BJ (cell line): Measurements from ENCODE around the gene KCNAB3. TPM values are rescaled to one million over a fixed set of nuclear protein-coding genes. Genes with fewer than 3 reads are reported as not detected.

Source experiments
- CTCF ChIA-PET: fragments of 350-600 bp; formaldehyde crosslinking; extraction: SDS; loops from one replicate; lab custom pipeline; 2021; ENCODE audit warnings: antibody characterized with exemption, inconsistent platforms; lab: Yijun Ruan, JAX
- POLR2A ChIA-PET: fragments of 300-600 bp; sonication (Branson Sonifier 250); formaldehyde crosslinking; extraction: SDS; loops from one replicate; lab custom pipeline; 2021; ENCODE audit warnings: antibody characterized with exemption; lab: Charles Lee
- DNase-seq: peaks from one replicate; pipeline ENCODE4 v3.0.0-alpha.2; 2011; ENCODE audit warnings: low read depth
- H3K27me3 ChIP-seq: 2 replicates; pipeline ENCODE4 v1.6.0; 2011; ENCODE audit warnings: low read length; ENCODE audit not compliant: control insufficient read depth, insufficient read depth
- H3K36me3 ChIP-seq: 2 replicates; pipeline ENCODE4 v1.5.1; 2011; ENCODE audit warnings: low read length; ENCODE audit not compliant: control insufficient read depth, insufficient read depth
- H3K4me3 ChIP-seq: 2 replicates; pipeline ENCODE4 v1.5.1; 2011; ENCODE audit warnings: low read depth, mild to moderate bottlenecking, control low read depth, low read length
- CTCF ChIP-seq: IDR thresholded peaks from 2 replicates; pipeline ENCODE4 v1.5.1; 2011; ENCODE audit warnings: low read depth, mild to moderate bottlenecking, control low read depth, inconsistent platforms, low read length, moderate library complexity; ENCODE audit not compliant: insufficient read depth
- polyA plus RNA-seq: library from polyadenylated mRNA; depleted of rRNA; stranded (reverse); fragments of >200 nt; gene quantifications from 2 replicates; pipeline ENCODE4 v1.2.3, GENCODE V29; 2011

KCNAB3 gene
- polyA plus RNA-seq, 1 experiment, result 1.9 TPM

DNA sequence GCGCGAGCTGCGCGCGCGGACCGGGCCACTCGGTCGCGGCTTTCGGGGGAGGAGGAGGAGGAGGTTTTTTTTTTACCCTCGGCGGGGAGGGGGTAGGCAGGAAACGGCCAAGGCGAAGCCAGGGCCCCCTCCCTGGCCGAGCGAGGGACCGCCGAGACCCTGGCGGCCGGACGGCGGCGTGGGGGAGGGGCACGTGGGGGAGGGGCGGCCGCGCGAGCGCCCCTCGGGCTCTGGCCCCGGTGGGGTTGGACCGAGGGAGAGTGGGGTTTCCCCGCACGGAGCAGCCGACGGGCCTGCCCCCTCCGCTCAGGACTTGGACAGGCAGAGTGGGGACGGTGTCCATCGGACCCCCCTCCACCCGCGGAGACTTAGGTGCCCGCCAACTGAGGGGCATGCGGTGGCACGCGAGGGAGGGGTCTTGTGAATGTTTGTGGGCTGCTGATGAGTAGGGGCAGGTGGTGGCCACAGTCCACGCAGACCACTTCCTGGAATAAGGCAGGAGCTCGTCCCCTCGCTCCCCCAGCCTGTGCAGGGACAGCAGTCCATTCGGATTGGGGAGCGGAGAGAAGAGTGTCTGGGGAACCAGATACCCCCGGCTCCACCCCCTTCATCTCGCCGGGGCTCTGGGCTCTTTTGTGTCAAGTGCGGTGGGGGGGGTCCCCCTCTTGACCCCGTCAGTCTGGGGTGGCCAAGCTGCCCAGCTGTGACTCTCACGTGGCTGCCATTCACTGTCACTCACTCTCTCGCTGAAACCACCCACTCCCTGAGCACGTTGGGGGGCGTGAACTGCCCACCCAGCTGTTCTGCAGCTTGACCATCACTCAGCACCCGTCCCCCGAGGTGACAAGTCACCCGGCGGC is 44.1 kb downstream of the KCNAB3 start:
- Histone ChIP-seq H3K4me3 (peak overlapping the region; percentile 74), H3K36me3 (peaks cover 9% of the 10 kb centered on the region), H3K27me3 (no peaks in the 10 kb centered on the region)
- no peak for DNase-seq
- CTCF ChIA-PET, result interaction anchor here (0.8 to 1.3 kb wide), 3 partner anchors 9 to 20 kb away, joined by 3 to 4 read pairs (median 3); no protein-coding TSS in a partner anchor
- no peak for TF ChIP-seq CTCF
- POLR2A ChIA-PET, result interaction anchor here (0.7 kb wide), 1 partner anchor 43 kb away, joined by 4 read pairs; no protein-coding TSS in a partner anchor

- DNase-seq, result no peak
- Histone ChIP-seq H3K27me3 (no peaks in the 10 kb centered on the region), H3K36me3 (peaks cover 7% of the 10 kb centered on the region), H3K4me3 (peak overlapping the region; percentile 74)
- CTCF ChIA-PET, result interaction anchor here (1.0 kb wide), 1 partner anchor 172 kb away, joined by 3 read pairs; no protein-coding TSS in a partner anchor
- POLR2A ChIA-PET, result no interaction called here
- TF ChIP-seq CTCF, result no peak
These were observed 44.9 kb downstream of the KCNAB3 start for GRCh38 chr17:7884581-7885366.

DNA sequence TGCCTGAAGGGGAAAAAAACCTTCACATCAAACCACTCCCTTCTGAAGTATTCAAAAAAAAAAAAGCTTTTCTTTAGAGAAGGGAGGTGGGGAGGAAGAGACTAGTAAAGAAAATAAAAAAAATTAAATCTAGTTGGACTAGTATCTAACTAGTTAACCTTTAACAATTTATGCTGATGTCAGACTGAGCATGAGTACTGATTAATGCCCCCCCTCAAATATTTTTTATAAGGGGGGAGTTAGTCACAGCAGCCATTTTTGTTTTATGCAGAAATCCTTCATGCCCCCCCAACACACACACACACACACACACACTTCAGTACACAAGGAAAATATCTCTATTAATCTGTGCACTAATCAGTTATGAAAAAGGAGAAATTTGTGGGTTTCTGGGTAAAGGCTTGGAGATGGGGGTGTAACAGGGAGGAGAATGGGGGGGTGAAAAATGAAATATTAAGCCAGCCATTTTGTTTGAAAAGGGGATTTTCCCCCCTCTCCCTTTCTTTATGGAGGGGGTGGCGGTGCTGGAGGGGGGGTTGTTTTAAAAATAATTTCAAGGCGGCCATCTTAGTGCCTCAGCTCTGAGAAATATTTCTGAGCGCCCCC is 45.8 kb downstream of the KCNAB3 start:
- Histone ChIP-seq H3K36me3 (peaks cover 7% of the 10 kb centered on the region), H3K27me3 (no peaks in the 10 kb centered on the region), H3K4me3 (peak overlapping the region; percentile 74)
- no peak for DNase-seq
- TF ChIP-seq CTCF, result no peak
- ChIA-PET CTCF (interaction anchor here (1.0 kb wide), 2 partner anchors 68 to 173 kb away, joined by 3 read pairs; no protein-coding TSS in a partner anchor), POLR2A (interaction anchor here (0.6 to 1.4 kb wide), 2 partner anchors 33 to 34 kb away, joined by 3 to 5 read pairs; no protein-coding TSS in a partner anchor)

DNA sequence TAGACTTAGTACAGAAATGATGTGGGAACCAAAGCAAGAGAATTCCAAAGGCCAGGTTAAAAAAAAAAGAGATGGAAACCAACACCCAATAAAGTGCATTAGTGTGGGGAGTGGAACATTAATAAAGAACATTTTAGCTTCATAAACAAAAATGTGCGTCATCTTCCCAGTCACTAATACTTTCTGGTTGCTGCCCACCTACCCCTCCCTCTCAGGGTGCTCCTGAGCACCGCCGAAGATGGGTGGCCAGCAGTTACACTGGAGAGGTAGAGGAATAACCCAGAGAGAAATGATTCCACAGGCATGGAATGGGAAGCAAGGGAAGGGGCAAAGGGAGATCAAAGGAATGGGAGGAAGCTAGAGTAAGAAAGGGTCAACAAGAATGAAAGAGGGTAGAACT is 47.0 kb downstream of the KCNAB3 start:
- H3K4me3 ChIP-seq, result no peak overlapping the region
- no peak for TF ChIP-seq CTCF
- H3K36me3 ChIP-seq, result peaks cover 7% of the 10 kb centered on the region
- H3K27me3 ChIP-seq, result no peaks in the 10 kb centered on the region
- POLR2A ChIA-PET, result interaction anchor here (1.4 kb wide), 1 partner anchor 34 kb away, joined by 3 read pairs; no protein-coding TSS in a partner anchor
- DNase-seq, result no peak
- CTCF ChIA-PET, result interaction anchor here (0.5 to 1.1 kb wide), 2 partner anchors 55 to 107 kb away, joined by 4 read pairs; no protein-coding TSS in a partner anchor
